Measurements from ENCODE around the gene OR7C1.
"Not testable (repeated sequence)": the region's sequence is repeated elsewhere in the genome, so short reads cannot be mapped to it uniquely, and the experiment has no call there.

The OR7C1 gene

DNA sequence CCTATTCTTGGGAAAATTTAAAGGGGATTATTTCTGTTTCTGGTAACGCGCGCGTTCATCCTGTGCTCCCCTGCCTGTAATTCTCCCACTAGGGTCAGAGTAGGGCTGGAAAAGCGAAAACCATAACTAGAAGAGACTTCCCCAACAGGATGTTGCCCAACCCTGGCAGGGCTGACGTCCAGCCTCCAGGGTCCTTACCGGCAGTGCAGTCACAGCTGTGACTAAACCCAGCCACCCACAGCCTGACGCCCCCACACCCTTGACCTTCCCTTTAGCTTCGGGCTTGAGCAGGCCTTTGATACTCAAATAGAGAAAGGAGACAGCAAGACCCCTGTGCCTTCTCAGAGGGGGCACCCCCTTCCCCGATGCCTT lies 50.3 kb downstream of the OR7C1 start:
- DNase-seq = not testable (repeated sequence)

DNA sequence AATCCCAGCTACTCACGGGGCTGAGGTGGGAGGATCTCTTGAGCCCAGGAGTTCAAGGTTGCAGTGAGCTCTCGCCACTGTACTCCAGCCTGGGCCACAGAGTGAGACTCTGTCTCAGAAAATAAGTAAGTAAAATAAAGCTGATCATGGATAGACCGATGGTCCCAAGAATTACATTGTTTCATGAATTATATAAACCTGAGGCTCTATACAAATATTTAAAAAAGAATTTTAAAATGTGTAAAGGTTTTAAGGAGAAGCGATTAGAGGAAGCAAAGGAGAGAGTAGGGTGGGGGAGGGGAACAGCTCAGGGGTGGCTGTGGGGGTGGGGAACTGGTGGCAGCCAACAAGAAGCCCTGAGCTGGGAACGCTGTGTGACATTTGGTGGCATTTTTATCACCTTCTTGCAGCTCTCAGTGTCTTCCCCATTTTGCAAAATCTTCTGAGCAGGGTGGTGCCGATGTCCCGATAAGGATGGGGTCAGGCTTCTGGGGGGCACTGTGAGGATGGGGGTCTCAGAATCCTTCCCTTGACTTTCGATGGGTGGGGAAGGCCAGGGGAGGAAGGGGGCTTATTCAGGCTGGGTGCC lies 51.5 kb downstream of the OR7C1 start:
- DNase-seq = not testable (repeated sequence)

DNA sequence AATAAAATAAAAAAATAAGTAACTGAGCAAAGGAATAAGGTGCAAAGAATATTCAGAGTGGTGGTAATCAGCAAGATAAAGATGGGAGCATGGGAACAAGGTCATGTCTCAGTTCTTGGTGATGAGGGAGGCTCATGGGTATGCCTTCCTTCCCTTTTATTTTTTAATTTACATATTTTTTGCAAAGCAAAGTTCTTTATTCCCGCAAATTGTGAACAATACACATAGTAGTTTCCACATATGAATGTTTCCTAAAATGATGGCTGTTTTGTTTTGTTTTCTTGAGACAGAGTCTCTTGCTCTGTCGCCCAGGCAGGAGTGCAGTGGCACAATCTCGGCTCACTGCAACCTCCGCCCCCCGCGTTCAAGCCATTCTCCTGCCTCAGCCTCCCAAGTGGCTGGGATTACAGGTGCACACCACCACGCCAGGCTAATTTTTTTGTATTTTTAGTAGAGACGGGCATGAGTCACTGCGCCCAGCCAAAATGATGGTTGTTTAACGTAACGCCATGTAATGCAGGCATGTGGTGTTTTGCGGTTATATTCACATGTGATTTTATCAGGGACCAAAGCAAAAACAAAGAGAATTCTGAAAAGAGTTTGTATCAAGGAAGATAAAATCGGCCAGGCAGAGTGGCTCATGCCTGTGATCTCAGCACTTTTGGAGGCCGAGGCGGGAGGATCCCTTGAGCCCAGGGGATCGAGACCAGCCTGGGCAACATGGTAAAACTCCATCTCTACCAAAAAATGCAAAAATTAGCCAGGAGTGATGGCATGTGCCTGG lies 52.2 kb downstream of the OR7C1 start:
- no peak for DNase-seq

DNA sequence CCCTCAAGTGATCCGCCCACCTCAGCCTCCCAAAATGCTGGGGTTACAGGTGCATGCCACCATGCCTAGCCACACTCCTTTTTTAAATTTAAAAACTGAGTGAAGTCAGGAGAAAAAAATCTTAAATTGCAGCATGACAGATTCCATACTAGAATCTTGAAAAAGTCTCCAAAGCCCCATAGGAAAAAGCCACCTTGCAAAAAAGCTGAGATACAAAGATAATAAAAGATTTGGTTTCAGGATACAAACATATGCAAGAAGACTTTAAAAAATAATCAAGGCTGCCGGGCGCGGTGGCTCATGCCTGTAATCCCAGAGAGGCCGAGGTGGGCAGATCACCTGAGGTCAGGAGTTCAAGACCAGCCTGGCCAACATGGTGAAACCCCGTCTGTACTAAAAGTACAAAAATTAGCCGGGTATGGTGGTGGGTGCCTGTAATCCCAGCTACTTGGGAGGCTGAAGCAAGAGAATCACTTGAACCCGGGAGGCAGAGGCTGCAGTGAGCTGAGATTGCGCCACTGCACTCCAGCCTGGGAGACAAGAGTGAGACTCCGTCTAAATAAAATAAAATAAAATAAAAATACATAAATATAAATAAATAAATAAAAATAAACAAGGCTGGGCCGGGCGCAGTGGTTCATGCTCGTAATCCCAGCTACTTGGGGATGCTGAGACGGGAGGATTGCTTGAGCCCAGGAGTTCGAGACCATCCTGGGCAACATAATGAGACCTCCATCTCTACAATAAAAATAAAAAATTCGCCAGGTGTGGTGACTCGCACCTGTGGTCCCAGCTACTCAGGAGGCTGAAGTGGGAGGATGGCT lies 53.1 kb downstream of the OR7C1 start:
- not testable (repeated sequence) for DNase-seq

GRCh38 chr19:14780622-14781225 lies 54.3 kb downstream of the OR7C1 start:
- not testable (repeated sequence) for DNase-seq

GRCh38 chr19:14779151-14779550 lies 55.8 kb downstream of the OR7C1 start:
- no peak for DNase-seq

GRCh38 chr19:14778110-14778845 lies 56.7 kb downstream of the OR7C1 start, which contains the start of gene ADGRE2:
ADGRE2 (minus strand) TSS chr19:14778560; CDS start chr19:14776756, 1,804 bp downstream.
- not testable (repeated sequence) for DNase-seq

- DNase-seq = not testable (repeated sequence)
Measured at GRCh38 chr19:14777645-14778044, 57.3 kb downstream of the OR7C1 start.

GRCh38 chr19:14775869-14776586 lies 59.0 kb downstream of the OR7C1 start:
- DNase-seq = no peak

GRCh38 chr19:14775326-14775725 lies 59.7 kb downstream of the OR7C1 start:
- not testable (repeated sequence) for DNase-seq

DNA sequence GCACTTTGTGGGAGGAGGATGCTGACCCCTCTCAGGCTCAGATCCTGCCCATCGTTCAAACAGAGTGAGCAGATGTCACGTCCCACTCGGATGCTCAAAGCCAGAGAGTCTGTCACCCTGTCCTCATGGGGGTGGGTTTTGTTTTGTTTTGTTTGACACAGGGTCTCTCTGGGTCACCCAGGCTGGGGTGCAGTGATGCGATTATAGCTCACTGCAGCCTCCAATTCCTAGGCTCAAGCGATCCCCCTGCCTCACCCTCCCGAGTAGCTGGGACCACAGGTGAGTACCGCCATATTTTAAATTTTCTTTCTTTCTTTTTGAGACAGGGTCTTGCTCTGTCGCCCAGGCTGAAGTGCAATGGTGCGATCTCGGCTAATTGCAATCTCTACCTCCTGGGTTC lies 60.6 kb downstream of the OR7C1 start:
- no peak for DNase-seq

GRCh38 chr19:14773722-14774121 lies 61.3 kb downstream of the OR7C1 start:
- DNase-seq = not testable (repeated sequence)

DNA sequence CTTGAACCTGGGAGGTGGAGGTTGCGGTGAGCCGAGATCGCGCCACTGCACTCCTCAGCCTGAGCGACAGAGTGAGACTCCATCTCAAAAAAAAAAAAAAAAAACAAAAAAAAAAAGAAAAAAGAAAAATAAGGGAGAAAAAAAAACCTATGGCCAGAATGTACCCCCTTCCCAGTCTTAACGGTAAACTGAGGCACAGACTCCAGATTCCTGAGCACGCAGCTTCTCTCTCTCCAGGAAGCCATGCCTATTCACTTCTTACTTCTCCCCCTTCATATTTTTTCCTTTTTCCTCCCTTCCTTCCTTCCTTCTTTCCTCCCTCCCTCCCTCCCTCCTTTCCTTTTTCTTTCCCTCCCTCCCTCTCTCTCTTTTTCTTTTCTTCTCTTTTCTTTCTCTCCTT lies 62.0 kb downstream of the OR7C1 start:
- no peak for DNase-seq

- no peak for DNase-seq
Measured at GRCh38 chr19:14772467-14772866, 62.5 kb downstream of the OR7C1 start.

GRCh38 chr19:14770944-14771839 lies 63.8 kb downstream of the OR7C1 start:
- no peak for DNase-seq

DNA sequence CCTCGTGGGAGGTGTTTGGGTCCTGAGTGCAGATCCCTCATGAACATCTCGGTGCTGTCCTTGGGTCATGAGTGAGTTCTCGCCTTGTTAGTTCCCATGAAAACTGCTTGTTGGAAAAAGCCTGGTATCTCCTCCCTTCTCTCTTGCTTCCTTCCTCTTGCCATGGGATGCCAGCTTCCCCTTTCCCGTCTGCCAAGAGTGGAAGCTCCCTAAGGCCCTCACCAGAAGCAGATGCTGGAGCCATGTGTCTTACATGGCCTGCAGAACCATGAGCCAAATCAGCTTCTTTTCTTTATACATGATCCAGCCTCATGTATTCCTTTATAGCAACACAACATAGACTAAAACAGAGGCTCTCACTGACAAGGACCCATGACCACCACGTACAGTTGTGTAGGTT lies 64.8 kb downstream of the OR7C1 start:
- no peak for DNase-seq

GRCh38 chr19:14769201-14769600 lies 65.8 kb downstream of the OR7C1 start:
- no peak for DNase-seq

- no peak for DNase-seq
Measured at GRCh38 chr19:14768001-14768400, 67.0 kb downstream of the OR7C1 start.

DNA sequence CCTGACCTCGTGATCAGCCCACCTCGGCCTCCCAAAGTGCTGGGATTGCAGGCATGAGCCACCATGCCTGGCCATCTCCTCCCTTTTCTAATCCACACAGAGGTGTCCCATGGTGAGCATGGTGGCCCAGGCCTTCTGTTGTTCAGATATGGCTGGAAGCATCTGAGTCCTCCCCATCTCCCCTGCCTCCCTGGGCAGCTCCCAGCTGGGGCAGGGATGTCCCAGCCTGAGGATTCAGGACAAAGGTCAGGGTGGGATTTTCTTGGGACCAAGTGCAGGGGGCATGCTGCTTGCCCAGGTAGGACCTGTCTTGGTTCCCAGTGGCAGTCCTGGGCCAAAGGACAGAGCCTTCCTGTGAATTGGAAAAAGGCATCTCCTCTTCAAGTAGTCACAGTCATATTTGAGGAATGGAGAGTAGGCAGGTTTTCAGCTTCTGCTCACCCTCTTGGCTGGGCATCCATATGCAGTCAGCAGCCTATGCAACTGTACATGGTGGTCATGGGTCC lies 67.5 kb downstream of the OR7C1 start:
- no peak for DNase-seq

DNA sequence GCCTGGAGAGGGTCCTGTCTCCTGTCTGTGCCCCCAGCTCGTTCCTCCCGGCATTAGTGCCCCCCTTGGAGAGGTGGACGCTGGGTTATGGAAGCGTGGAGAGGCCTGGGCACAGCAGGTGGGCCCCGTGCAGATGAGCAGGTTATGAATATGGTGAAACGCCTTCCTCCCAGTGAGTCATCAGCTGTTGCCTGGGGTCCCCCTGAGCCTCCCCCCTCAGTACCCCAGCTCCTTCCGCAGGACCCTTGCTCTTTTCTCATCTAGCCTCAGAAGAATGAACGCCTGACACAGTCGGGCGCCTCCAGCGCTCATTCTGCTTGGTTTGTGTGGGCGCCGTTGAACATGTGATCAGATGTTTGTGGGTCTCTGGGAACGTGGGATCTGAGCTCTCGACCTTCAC lies 69.1 kb downstream of the OR7C1 start:
- not testable (repeated sequence) for DNase-seq
